Activated B cell treated with CpG ODN at 0.5 μM for 24 hours (primary cell): ENCODE data around the gene SLC26A3. TPM values are rescaled to one million over a fixed set of nuclear protein-coding genes. Genes with fewer than 3 reads are reported as not detected.

Experiments used
- ATAC-seq: fragments of 200-7000 bp; cut with Tn5 transposase; one replicate; pipeline ENCODE4 v1.10.0; 2021; ENCODE audit warnings: low read depth, mild to moderate bottlenecking, moderate library complexity
- CTCF ChIA-PET: fragments of 350-600 bp; sonication (Branson Sonifier 250); formaldehyde crosslinking; loops from one replicate; lab custom pipeline; 2021; ENCODE audit warnings: antibody characterized with exemption; lab: Charles Lee
- POLR2A ChIA-PET: fragments of 350-600 bp; sonication (Branson Sonifier 250); formaldehyde crosslinking; loops from one replicate; lab custom pipeline; 2021; ENCODE audit warnings: antibody characterized with exemption; lab: Charles Lee
- DNase-seq: peaks from one replicate; pipeline ENCODE4 v3.0.0; 2022
- H3K27ac Mint-ChIP-seq: one replicate; pipeline ENCODE4 v1.8.0; 2020; ENCODE audit warnings: mixed read lengths
- H3K27me3 Mint-ChIP-seq: one replicate; pipeline ENCODE4 v1.8.0; 2021; ENCODE audit warnings: mixed read lengths
- H3K36me3 Mint-ChIP-seq: one replicate; pipeline ENCODE4 v1.8.0; 2021; ENCODE audit warnings: low read depth, mixed read lengths
- H3K4me1 Mint-ChIP-seq: one replicate; pipeline ENCODE4 v1.8.0; 2021; ENCODE audit warnings: mixed read lengths
- H3K4me3 Mint-ChIP-seq: one replicate; pipeline ENCODE4 v1.8.0; 2020; ENCODE audit warnings: mild to moderate bottlenecking, mixed read lengths
- H3K9me3 Mint-ChIP-seq: one replicate; pipeline ENCODE4 v1.8.0; 2020; ENCODE audit warnings: mixed read lengths
- intact Hi-C: fragments of 100-400 bp; cut with micrococcal nuclease; formaldehyde crosslinking; loops from one replicate; pipeline ENCODE4 v1.15.1; 2024
- total RNA-seq: library from RNA; stranded (reverse); gene quantifications from 2 replicates; pipeline ENCODE4 v1.2.3, GENCODE V29; 2022
- TF ChIP-seq, protein P1 (sequence below): fragments of 200-600 bp; IDR thresholded peaks from one replicate; pipeline ENCODE4 v1.8.0; 2022; ENCODE audit warnings: antibody characterized with exemption, mild to moderate bottlenecking

Gene SLC26A3
- total RNA-seq, 1 donor from 2014 or later = not detected

DNA sequence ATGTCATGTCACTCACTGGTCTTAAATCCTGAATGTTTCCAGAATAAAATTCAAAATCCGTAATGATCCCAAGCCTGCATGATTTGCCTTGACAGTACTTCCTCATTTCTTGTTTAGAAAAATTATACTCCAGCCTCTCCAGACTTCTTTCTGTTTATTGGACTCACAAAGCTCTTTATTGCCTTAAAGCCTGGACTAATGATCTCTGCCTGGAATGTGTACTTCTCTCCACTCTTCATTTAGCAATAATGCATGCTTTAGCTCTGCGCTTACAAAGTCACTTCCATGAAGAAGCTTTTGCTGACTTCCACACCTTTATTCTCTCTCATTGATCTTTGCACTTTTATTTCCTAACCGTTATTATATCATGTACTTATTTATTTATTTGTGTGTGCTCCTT lies 27.4 kb upstream of the SLC26A3 start:
- intact Hi-C loops = no loop called here
- H3K9me3 Mint-ChIP-seq = no peaks in the 10 kb centered on the region
- H3K27ac Mint-ChIP-seq = no peak overlapping the region
- DNase-seq (no peak), ATAC-seq (no peak)
- CTCF ChIA-PET = no interaction called here
- H3K27me3 Mint-ChIP-seq = peaks cover 14% of the 10 kb centered on the region
- no peaks in the 10 kb centered on the region for H3K36me3 Mint-ChIP-seq
- no peak overlapping the region for H3K4me3 Mint-ChIP-seq
- POLR2A ChIA-PET = no interaction called here
- TF ChIP-seq, protein P1, sequence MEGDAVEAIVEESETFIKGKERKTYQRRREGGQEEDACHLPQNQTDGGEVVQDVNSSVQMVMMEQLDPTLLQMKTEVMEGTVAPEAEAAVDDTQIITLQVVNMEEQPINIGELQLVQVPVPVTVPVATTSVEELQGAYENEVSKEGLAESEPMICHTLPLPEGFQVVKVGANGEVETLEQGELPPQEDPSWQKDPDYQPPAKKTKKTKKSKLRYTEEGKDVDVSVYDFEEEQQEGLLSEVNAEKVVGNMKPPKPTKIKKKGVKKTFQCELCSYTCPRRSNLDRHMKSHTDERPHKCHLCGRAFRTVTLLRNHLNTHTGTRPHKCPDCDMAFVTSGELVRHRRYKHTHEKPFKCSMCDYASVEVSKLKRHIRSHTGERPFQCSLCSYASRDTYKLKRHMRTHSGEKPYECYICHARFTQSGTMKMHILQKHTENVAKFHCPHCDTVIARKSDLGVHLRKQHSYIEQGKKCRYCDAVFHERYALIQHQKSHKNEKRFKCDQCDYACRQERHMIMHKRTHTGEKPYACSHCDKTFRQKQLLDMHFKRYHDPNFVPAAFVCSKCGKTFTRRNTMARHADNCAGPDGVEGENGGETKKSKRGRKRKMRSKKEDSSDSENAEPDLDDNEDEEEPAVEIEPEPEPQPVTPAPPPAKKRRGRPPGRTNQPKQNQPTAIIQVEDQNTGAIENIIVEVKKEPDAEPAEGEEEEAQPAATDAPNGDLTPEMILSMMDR = no peak
- H3K4me1 Mint-ChIP-seq = no peaks in the 10 kb centered on the region

DNA sequence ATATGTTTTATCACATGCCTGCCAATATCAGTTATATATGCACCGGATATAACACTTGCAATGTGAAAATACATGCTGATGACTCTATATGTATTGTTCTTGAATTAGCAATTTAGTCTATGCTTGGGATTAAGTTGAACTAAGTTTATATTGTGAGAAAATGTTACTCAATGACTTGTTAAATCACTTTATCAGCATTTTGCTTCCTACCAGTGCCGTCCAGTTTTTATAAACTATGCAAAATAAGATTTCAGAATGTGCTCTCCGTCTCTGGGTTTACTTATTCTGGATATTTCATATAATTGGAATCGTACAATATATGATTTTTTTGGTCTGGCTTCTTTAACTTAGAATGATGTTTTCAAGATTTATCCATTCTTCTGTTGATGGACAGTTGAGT lies 25.5 kb upstream of the SLC26A3 start:
- Mint-ChIP-seq H3K27ac (no peak overlapping the region), H3K4me1 (no peaks in the 10 kb centered on the region), H3K36me3 (no peaks in the 10 kb centered on the region), H3K4me3 (no peak overlapping the region), H3K27me3 (peaks cover 11% of the 10 kb centered on the region), H3K9me3 (peaks cover 5% of the 10 kb centered on the region)
- TF ChIP-seq, protein P1 = no peak
- no peak for DNase-seq
- no peak for ATAC-seq
- intact Hi-C loops = no loop called here
- ChIA-PET POLR2A (no interaction called here), CTCF (no interaction called here)

DNA sequence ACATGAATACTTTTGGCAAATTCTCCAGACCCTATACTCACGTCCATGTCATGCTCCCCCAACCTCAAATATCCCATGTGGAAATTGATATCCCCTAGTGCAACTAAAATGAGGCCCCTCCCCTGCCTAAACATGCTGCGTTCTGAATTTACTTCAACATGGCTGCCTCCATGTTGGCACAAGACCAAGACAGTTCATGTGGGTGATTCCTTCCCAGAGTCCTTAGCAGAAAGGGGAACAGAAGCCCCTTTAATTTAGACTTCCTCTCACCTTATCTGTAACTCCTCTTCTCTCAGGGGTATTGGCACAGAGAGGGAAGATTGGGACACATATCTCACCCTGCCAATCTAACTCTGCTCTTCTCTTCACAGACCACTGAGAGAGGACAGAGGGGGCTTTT lies 24.5 kb upstream of the SLC26A3 start:
- H3K4me3 Mint-ChIP-seq = no peak overlapping the region
- intact Hi-C loops = no loop called here
- ATAC-seq (no peak), DNase-seq (no peak)
- peaks cover 11% of the 10 kb centered on the region for H3K27me3 Mint-ChIP-seq
- POLR2A ChIA-PET = no interaction called here
- TF ChIP-seq, protein P1 = no peak
- no peak overlapping the region for H3K27ac Mint-ChIP-seq
- CTCF ChIA-PET = no interaction called here
- peaks cover 5% of the 10 kb centered on the region for H3K9me3 Mint-ChIP-seq
- no peaks in the 10 kb centered on the region for H3K4me1 Mint-ChIP-seq
- H3K36me3 Mint-ChIP-seq = no peaks in the 10 kb centered on the region

DNA sequence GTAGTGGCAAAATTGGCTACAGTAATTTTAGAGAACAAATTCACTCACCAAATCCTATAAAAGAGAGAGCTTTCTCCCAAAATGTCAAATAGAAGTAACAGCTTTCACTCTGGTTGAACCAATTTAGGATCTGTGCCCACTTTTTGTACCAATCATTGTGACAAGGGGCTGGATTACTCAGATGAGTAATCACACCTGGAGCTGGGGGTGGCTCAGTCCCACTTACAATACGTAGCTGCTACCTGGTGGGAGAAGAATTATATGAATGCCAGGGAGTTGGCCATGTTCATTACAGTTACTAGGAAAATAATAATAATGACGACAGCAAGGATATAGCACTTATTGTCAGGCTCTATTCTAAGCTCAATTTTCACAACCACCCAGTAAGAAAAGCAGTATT lies 23.4 kb upstream of the SLC26A3 start:
- TF ChIP-seq, protein P1 = no peak
- ChIA-PET CTCF (no interaction called here), POLR2A (no interaction called here)
- ATAC-seq = no peak
- no peak overlapping the region for H3K27ac Mint-ChIP-seq
- peaks cover 9% of the 10 kb centered on the region for H3K27me3 Mint-ChIP-seq
- intact Hi-C loops = no loop called here
- H3K4me3 Mint-ChIP-seq = no peak overlapping the region
- DNase-seq = no peak
- no peaks in the 10 kb centered on the region for H3K36me3 Mint-ChIP-seq
- H3K4me1 Mint-ChIP-seq = no peaks in the 10 kb centered on the region
- H3K9me3 Mint-ChIP-seq = peaks cover 5% of the 10 kb centered on the region

DNA sequence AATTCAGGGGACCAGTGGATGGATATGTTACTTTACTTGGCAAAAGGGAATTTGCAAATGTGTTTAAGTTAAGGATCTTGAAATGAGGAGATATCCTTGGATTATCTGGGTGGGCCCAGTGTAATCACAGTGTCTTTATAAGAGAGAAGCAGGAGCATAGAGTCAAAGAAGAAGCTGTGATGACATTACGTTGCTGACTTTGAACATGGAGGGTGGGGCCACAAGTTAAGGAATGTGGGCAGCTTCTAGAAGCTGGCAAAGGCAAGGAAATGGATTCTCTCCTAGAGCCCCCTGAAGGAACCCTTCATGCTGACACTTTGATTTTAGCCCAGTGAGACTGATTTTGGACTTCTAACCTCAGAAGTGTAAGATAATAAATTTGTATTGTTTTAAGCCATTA lies 21.8 kb upstream of the SLC26A3 start:
- intact Hi-C loops = no loop called here
- no peak overlapping the region for H3K27ac Mint-ChIP-seq
- H3K36me3 Mint-ChIP-seq = no peaks in the 10 kb centered on the region
- DNase-seq (no peak), ATAC-seq (no peak)
- peaks cover 3% of the 10 kb centered on the region for H3K27me3 Mint-ChIP-seq
- TF ChIP-seq, protein P1 = no peak
- no peaks in the 10 kb centered on the region for H3K4me1 Mint-ChIP-seq
- H3K9me3 Mint-ChIP-seq = peaks cover 5% of the 10 kb centered on the region
- ChIA-PET POLR2A (no interaction called here), CTCF (no interaction called here)
- H3K4me3 Mint-ChIP-seq = no peak overlapping the region
